ENCODE data around the gene PPIE.

The PPIE gene

GRCh38 chr1:39692152-39693074 is 46.3 kb upstream of the PPIE start:
- Histone ChIP-seq H3K4me2 (ENCODE audit: low read depth, low read length, poor library complexity, severe bottlenecking) (no peak overlapping the region), H3K9ac (ENCODE audit: low read length) (no peak overlapping the region)

GRCh38 chr1:39694026-39694425 is 44.7 kb upstream of the PPIE start:
- H3F3A ChIP-seq (ENCODE audit: insufficient read depth), result no peaks in the 10 kb centered on the region
- no peaks in the 10 kb centered on the region for H3K36me3 ChIP-seq (ENCODE audit: low read length)
- H4K20me1 ChIP-seq (ENCODE audit: low read depth, low read length), result no peaks in the 10 kb centered on the region
- H3K4me3 ChIP-seq (ENCODE audit: insufficient read depth, low read length, poor library complexity, severe bottlenecking), result no peak overlapping the region
- H3K27me3 ChIP-seq (ENCODE audit: low read length), result no peaks in the 10 kb centered on the region
- H3K9ac ChIP-seq (ENCODE audit: low read length), result no peak overlapping the region
- no peaks in the 10 kb centered on the region for H3K79me2 ChIP-seq (ENCODE audit: insufficient read depth, low read length)
- TF ChIP-seq CTCF (IDR thresholded peaks at IDR 0.05; ENCODE audit: insufficient read depth, low read length, poor library complexity, severe bottlenecking) (no peak), EZH2phosphoT487 (conservative IDR thresholded peaks at IDR 0.05; ENCODE audit: low read length) (no peak)
- no peak overlapping the region for H2AFZ ChIP-seq (ENCODE audit: low read depth, low read length, severe bottlenecking)
- H3K4me2 ChIP-seq (ENCODE audit: low read depth, low read length, poor library complexity, severe bottlenecking), result no peak overlapping the region
- no peaks in the 10 kb centered on the region for H3K9me2 ChIP-seq (replicated peaks; ENCODE audit: insufficient read depth, low read length)
- no peak overlapping the region for H3K27ac ChIP-seq (ENCODE audit: low read depth, low read length)
- H3K9me3 ChIP-seq (ENCODE audit: insufficient read depth, low read length), result no peaks in the 10 kb centered on the region

More at GRCh38 chr1:39692152-39693074, 46.3 kb upstream of the PPIE start:
- Histone ChIP-seq H3K4me3 (ENCODE audit: insufficient read depth, low read length, poor library complexity, severe bottlenecking) (no peak overlapping the region), H3F3A (ENCODE audit: insufficient read depth) (no peaks in the 10 kb centered on the region), H3K27me3 (ENCODE audit: low read length) (no peaks in the 10 kb centered on the region), H3K79me2 (ENCODE audit: insufficient read depth, low read length) (no peaks in the 10 kb centered on the region), H2AFZ (ENCODE audit: low read depth, low read length, severe bottlenecking) (no peak overlapping the region), H3K9me3 (ENCODE audit: insufficient read depth, low read length) (no peaks in the 10 kb centered on the region), H4K20me1 (ENCODE audit: low read depth, low read length) (no peaks in the 10 kb centered on the region), H3K36me3 (ENCODE audit: low read length) (no peaks in the 10 kb centered on the region), H3K27ac (ENCODE audit: low read depth, low read length) (no peak overlapping the region), H3K9me2 (replicated peaks; ENCODE audit: insufficient read depth, low read length) (no peaks in the 10 kb centered on the region)
- no peak for TF ChIP-seq CTCF (IDR thresholded peaks at IDR 0.05; ENCODE audit: insufficient read depth, low read length, poor library complexity, severe bottlenecking)

- Histone ChIP-seq H3K9me2 (replicated peaks; ENCODE audit: insufficient read depth, low read length) (no peaks in the 10 kb centered on the region), H3F3A (ENCODE audit: insufficient read depth) (no peaks in the 10 kb centered on the region), H3K9me3 (ENCODE audit: insufficient read depth, low read length) (no peaks in the 10 kb centered on the region), H3K9ac (ENCODE audit: low read length) (no peak overlapping the region), H3K27me3 (ENCODE audit: low read length) (no peaks in the 10 kb centered on the region), H3K36me3 (ENCODE audit: low read length) (no peaks in the 10 kb centered on the region), H3K27ac (ENCODE audit: low read depth, low read length) (no peak overlapping the region), H3K4me2 (ENCODE audit: low read depth, low read length, poor library complexity, severe bottlenecking) (no peak overlapping the region), H3K79me2 (ENCODE audit: insufficient read depth, low read length) (no peaks in the 10 kb centered on the region), H3K4me3 (ENCODE audit: insufficient read depth, low read length, poor library complexity, severe bottlenecking) (no peak overlapping the region), H2AFZ (ENCODE audit: low read depth, low read length, severe bottlenecking) (no peak overlapping the region), H4K20me1 (ENCODE audit: low read depth, low read length) (no peaks in the 10 kb centered on the region)
- no peak for TF ChIP-seq EZH2phosphoT487 (conservative IDR thresholded peaks at IDR 0.05; ENCODE audit: low read length)
- no peak for TF ChIP-seq CTCF (IDR thresholded peaks at IDR 0.05; ENCODE audit: insufficient read depth, low read length, poor library complexity, severe bottlenecking)
Measured at GRCh38 chr1:39695016-39695415, 43.7 kb upstream of the PPIE start.
